DOHH2 (cell line): Measurements from ENCODE around the gene FSTL4.

Experiments
- H3F3A ChIP-seq: fragments of 200-600 bp; sonication (generic), shearing (Covaris generic); 2 replicates; pipeline ENCODE4 v1.6.0; 2016; ENCODE audit warnings: antibody characterized with exemption, mild to moderate bottlenecking; ENCODE audit not compliant: control insufficient read depth, insufficient read depth
- H3K27ac ChIP-seq: fragments of 200-600 bp; sonication (generic); 2 replicates; pipeline ENCODE4 v1.5.1; 2014; ENCODE audit warnings: low read depth, mild to moderate bottlenecking, low read length, moderate library complexity
- H3K27me3 ChIP-seq: fragments of 200-600 bp; sonication (generic); 2 replicates; pipeline ENCODE4 v1.6.1; 2014; ENCODE audit warnings: mild to moderate bottlenecking, low read length, mixed read lengths; ENCODE audit not compliant: control insufficient read depth
- H3K36me3 ChIP-seq: fragments of 200-600 bp; sonication (generic); 2 replicates; pipeline ENCODE4 v1.6.1; 2014; ENCODE audit warnings: mild to moderate bottlenecking, low read length, moderate library complexity, mixed read lengths; ENCODE audit not compliant: control insufficient read depth
- H3K4me1 ChIP-seq: fragments of 200-600 bp; sonication (generic); 2 replicates; pipeline ENCODE4 v1.6.1; 2014; ENCODE audit warnings: mild to moderate bottlenecking, low read length, mixed read lengths; ENCODE audit not compliant: control insufficient read depth
- H3K4me2 ChIP-seq: fragments of 200-600 bp; sonication (generic); 2 replicates; pipeline ENCODE4 v1.6.0; 2014; ENCODE audit warnings: mild to moderate bottlenecking, low read length, moderate library complexity
- H3K4me3 ChIP-seq: fragments of 200-600 bp; sonication (generic); 2 replicates; pipeline ENCODE4 v1.5.1; 2014; ENCODE audit warnings: mild to moderate bottlenecking, low read length, mixed read lengths
- H3K79me2 ChIP-seq: fragments of 200-600 bp; sonication (generic); 2 replicates; pipeline ENCODE4 v1.6.1; 2014; ENCODE audit warnings: mild to moderate bottlenecking, low read length, mixed read lengths; ENCODE audit not compliant: control insufficient read depth
- H3K9me2 ChIP-seq: fragments of 200-600 bp; sonication (generic); replicated peaks from 2 replicates; pipeline ENCODE4 v1.6.1; 2014; ENCODE audit warnings: mild to moderate bottlenecking, low read length, mixed read lengths; ENCODE audit not compliant: control insufficient read depth
- H3K9me3 ChIP-seq: fragments of 200-600 bp; sonication (generic); 2 replicates; pipeline ENCODE4 v1.6.1; 2014; ENCODE audit warnings: antibody characterized with exemption, low read length, mixed read lengths; ENCODE audit not compliant: control insufficient read depth, insufficient read depth
- H4K20me1 ChIP-seq: fragments of 200-600 bp; sonication (generic); 2 replicates; pipeline ENCODE4 v1.6.0; 2014; ENCODE audit warnings: low read depth, mild to moderate bottlenecking, antibody characterized with exemption, low read length, moderate library complexity; ENCODE audit not compliant: control insufficient read depth, insufficient read depth
- CTCF ChIP-seq: fragments of 200-600 bp; sonication (generic); IDR thresholded peaks from one replicate; pipeline ENCODE4 v1.5.1; 2014; ENCODE audit warnings: antibody characterized with exemption, mild to moderate bottlenecking, low read depth, low read length; ENCODE audit not compliant: poor library complexity, severe bottlenecking
- EZH2phosphoT487 ChIP-seq: fragments of 200-600 bp; sonication (generic); IDR thresholded peaks from 2 replicates; pipeline ENCODE4 v1.6.1; 2017; ENCODE audit warnings: borderline replicate concordance, mild to moderate bottlenecking, antibody characterized with exemption, low read length, moderate library complexity, mixed read lengths

Gene FSTL4

GRCh38 chr5:133261993-133262392, 350.3 kb downstream of the FSTL4 start:
- Histone ChIP-seq H3K9me3 (no peaks in the 10 kb centered on the region), H3K9me2 (no peaks in the 10 kb centered on the region), H3K4me2 (no peak overlapping the region), H3K36me3 (no peaks in the 10 kb centered on the region), H3K27ac (no peak overlapping the region), H3K79me2 (no peaks in the 10 kb centered on the region), H3K4me3 (no peak overlapping the region), H4K20me1 (no peaks in the 10 kb centered on the region), H3K4me1 (no peaks in the 10 kb centered on the region), H3K27me3 (peaks cover 9% of the 10 kb centered on the region; the same call in 1 of the 2 replicates), H3F3A (no peaks in the 10 kb centered on the region)
- TF ChIP-seq CTCF (no peak), EZH2phosphoT487 (no peak)

DNA sequence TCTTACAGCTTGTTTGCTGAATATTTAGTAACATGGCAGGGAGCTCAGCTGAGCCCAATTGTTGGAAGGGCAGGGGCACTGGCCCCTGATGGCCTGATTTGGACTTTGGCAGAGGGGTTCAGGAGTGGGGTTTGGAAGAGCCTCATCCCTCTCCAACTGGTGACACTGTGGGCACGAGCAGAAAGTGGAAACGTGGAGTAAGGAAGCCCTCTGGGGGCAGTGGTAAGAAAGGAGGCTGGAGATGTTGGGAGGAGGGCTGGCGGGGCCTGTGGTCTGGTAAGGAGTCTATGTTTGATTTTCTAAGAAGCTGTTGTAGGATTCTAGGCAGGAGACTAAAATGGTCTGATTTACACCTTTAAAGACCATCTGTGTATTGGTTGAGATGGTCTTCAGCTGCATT, 351.6 kb downstream of the FSTL4 start:
- TF ChIP-seq CTCF (no peak), EZH2phosphoT487 (no peak)
- Histone ChIP-seq H3K9me2 (no peaks in the 10 kb centered on the region), H3K27me3 (peaks cover 9% of the 10 kb centered on the region; the same call in 1 of the 2 replicates), H3K27ac (no peak overlapping the region), H3K36me3 (no peaks in the 10 kb centered on the region), H3K4me2 (no peak overlapping the region), H3K79me2 (no peaks in the 10 kb centered on the region), H3K4me3 (no peak overlapping the region), H4K20me1 (no peaks in the 10 kb centered on the region), H3K4me1 (no peaks in the 10 kb centered on the region), H3F3A (no peaks in the 10 kb centered on the region), H3K9me3 (no peaks in the 10 kb centered on the region)

GRCh38 chr5:133259199-133259997, 352.9 kb downstream of the FSTL4 start:
- H3K9me3 ChIP-seq, result no peaks in the 10 kb centered on the region
- H3K4me1 ChIP-seq, result no peaks in the 10 kb centered on the region
- no peaks in the 10 kb centered on the region for H3F3A ChIP-seq
- TF ChIP-seq CTCF (no peak), EZH2phosphoT487 (no peak)
- no peaks in the 10 kb centered on the region for H3K9me2 ChIP-seq
- no peak overlapping the region for H3K4me3 ChIP-seq
- H3K27me3 ChIP-seq, result peaks cover 9% of the 10 kb centered on the region; the same call in 1 of the 2 replicates
- H3K4me2 ChIP-seq, result no peak overlapping the region
- no peak overlapping the region for H3K27ac ChIP-seq
- no peaks in the 10 kb centered on the region for H3K36me3 ChIP-seq
- H3K79me2 ChIP-seq, result no peaks in the 10 kb centered on the region
- no peaks in the 10 kb centered on the region for H4K20me1 ChIP-seq
